Loucy (cell line): ENCODE measurements around the gene SH3GL1.

ENCODE experiments used
- CTCF ChIP-seq: fragments of 200-600 bp; sonication (generic); conservative IDR thresholded peaks from 2 replicates; pipeline ENCODE4 v1.5.1; 2014; ENCODE audit warnings: mild to moderate bottlenecking, antibody characterized with exemption, low read length
- EZH2phosphoT487 ChIP-seq: fragments of 200-600 bp; IDR thresholded peaks from 2 replicates; pipeline ENCODE4 v1.6.1; 2018; ENCODE audit warnings: antibody characterized with exemption, mild to moderate bottlenecking, moderate library complexity, borderline replicate concordance

- TF ChIP-seq CTCF (no peak), EZH2phosphoT487 (no peak)
Observed at GRCh38 chr19:4370418-4371041, 29.8 kb downstream of the SH3GL1 start.
